SK-N-SH treated with all-trans-retinoic acid at 6 μM for 48 hours (cell line): ENCODE data around the gene DPYSL4.

ENCODE experiments used
- ATAC-seq: fragments of 200-7000 bp; cut with Tn5 transposase; 3 replicates; pipeline ENCODE4 v1.9.1; 2020; ENCODE audit warnings: mild to moderate bottlenecking, moderate library complexity
- ARNTL ChIP-seq: fragments of 450-650 bp; formaldehyde crosslinking; IDR thresholded peaks from 2 replicates; pipeline ENCODE4 v1.5.0; 2020; ENCODE audit warnings: low read depth, mild to moderate bottlenecking, moderate library complexity, borderline replicate concordance
- BACH2 ChIP-seq: fragments of 250-450 bp; sonication (Bioruptor Pico); IDR thresholded peaks from 2 replicates; pipeline ENCODE4 v1.9.0; 2021; ENCODE audit warnings: mild to moderate bottlenecking, borderline replicate concordance
- CSDC2 ChIP-seq: fragments of 250-450 bp; sonication (Bioruptor Pico); IDR thresholded peaks from 2 replicates; pipeline ENCODE4 v1.5.0; 2020; ENCODE audit warnings: mild to moderate bottlenecking, moderate library complexity
- CSRNP3 ChIP-seq: fragments of 250-450 bp; sonication (Bioruptor Pico); IDR thresholded peaks from 2 replicates; pipeline ENCODE4 v1.5.1; 2021; ENCODE audit warnings: mild to moderate bottlenecking, moderate library complexity
- ESRRG ChIP-seq: fragments of 250-450 bp; sonication (Bioruptor Pico); IDR thresholded peaks from 2 replicates; pipeline ENCODE4 v1.6.1; 2021; ENCODE audit warnings: mild to moderate bottlenecking
- GLIS3 ChIP-seq: fragments of 250-450 bp; sonication (Bioruptor Pico); IDR thresholded peaks from 2 replicates; pipeline ENCODE4 v1.5.0; 2020; ENCODE audit warnings: mild to moderate bottlenecking, moderate library complexity
- ISL1 ChIP-seq: fragments of 250-450 bp; sonication (Bioruptor Pico); IDR thresholded peaks from 2 replicates; pipeline ENCODE4 v2.1.2; 2022; ENCODE audit warnings: mild to moderate bottlenecking, moderate library complexity
- OSR1 ChIP-seq: fragments of 250-450 bp; sonication (Bioruptor Pico); IDR thresholded peaks from 2 replicates; pipeline ENCODE4 v1.8.0; 2022; ENCODE audit warnings: moderate library complexity, mild to moderate bottlenecking, inconsistent platforms
- PATZ1 ChIP-seq: fragments of 250-450 bp; sonication (Bioruptor Pico); IDR thresholded peaks from 2 replicates; pipeline ENCODE4 v1.8.0; 2020; ENCODE audit warnings: mild to moderate bottlenecking, moderate library complexity, borderline replicate concordance
- POU6F1 ChIP-seq: fragments of 250-450 bp; sonication (Bioruptor Pico); IDR thresholded peaks from 2 replicates; pipeline ENCODE4 v1.8.0; 2021; ENCODE audit warnings: low read depth, mild to moderate bottlenecking, moderate library complexity, borderline replicate concordance
- PPARA ChIP-seq: fragments of 250-450 bp; sonication (Bioruptor Pico); IDR thresholded peaks from 2 replicates; pipeline ENCODE4 v1.5.0; 2020; ENCODE audit warnings: mild to moderate bottlenecking, borderline replicate concordance
- RARB ChIP-seq: fragments of 250-450 bp; sonication (Bioruptor Pico); IDR thresholded peaks from 2 replicates; pipeline ENCODE4 v1.8.0; 2021; ENCODE audit warnings: mild to moderate bottlenecking, moderate library complexity
- SNAI2 ChIP-seq: fragments of 250-450 bp; sonication (Bioruptor Pico); IDR thresholded peaks from 2 replicates; pipeline ENCODE4 v1.5.0; 2020; ENCODE audit warnings: mild to moderate bottlenecking, moderate library complexity
- TCF4 ChIP-seq: fragments of 250-450 bp; sonication (Bioruptor Pico); IDR thresholded peaks from 2 replicates; pipeline ENCODE4 v1.8.0; 2021; ENCODE audit warnings: mild to moderate bottlenecking, moderate library complexity, borderline replicate concordance
- TSHZ2 ChIP-seq: fragments of 250-450 bp; sonication (Bioruptor Pico); IDR thresholded peaks from 2 replicates; pipeline ENCODE4 v1.5.0; 2020; ENCODE audit warnings: mild to moderate bottlenecking, moderate library complexity
- ZC3H10 ChIP-seq: fragments of 250-450 bp; sonication (Bioruptor Pico); IDR thresholded peaks from 2 replicates; pipeline ENCODE4 v1.5.1; 2021; ENCODE audit warnings: mild to moderate bottlenecking, moderate library complexity
- ZFP30 ChIP-seq: fragments of 450-650 bp; formaldehyde crosslinking; IDR thresholded peaks from 2 replicates; pipeline ENCODE4 v1.5.0; 2022; ENCODE audit warnings: mild to moderate bottlenecking, moderate library complexity
- ZNF565 ChIP-seq: fragments of 450-650 bp; formaldehyde crosslinking; conservative IDR thresholded peaks from 2 replicates; pipeline ENCODE4 v1.5.0; 2020; ENCODE audit warnings: low read depth, mild to moderate bottlenecking, moderate library complexity
- ZNF70 ChIP-seq: fragments of 450-650 bp; formaldehyde crosslinking; IDR thresholded peaks from 2 replicates; pipeline ENCODE4 v1.5.0; 2020; ENCODE audit warnings: mild to moderate bottlenecking, moderate library complexity

DPYSL4 gene

GRCh38 chr10:132230557-132231210 is 43.9 kb downstream of the DPYSL4 start:
- no peak for ATAC-seq
- no peak for TF ChIP-seq PATZ1 (CRISPR knock-in tag)
- no peak for TF ChIP-seq POU6F1 (CRISPR knock-in tag)
- no peak for TF ChIP-seq OSR1 (CRISPR knock-in tag)
- no peak for TF ChIP-seq CSDC2 (CRISPR knock-in tag)
- no peak for TF ChIP-seq SNAI2
- TF ChIP-seq ESRRG (CRISPR knock-in tag) = no peak
- no peak for TF ChIP-seq CSRNP3 (CRISPR knock-in tag)
- no peak for TF ChIP-seq ZFP30
- no peak for TF ChIP-seq ISL1 (CRISPR knock-in tag)
- no peak for TF ChIP-seq PPARA (CRISPR knock-in tag)
- no peak for TF ChIP-seq ZNF565
- no peak for TF ChIP-seq ARNTL
- TF ChIP-seq ZC3H10 (CRISPR knock-in tag) = no peak

- no peak for ATAC-seq
- TF ChIP-seq PPARA (CRISPR knock-in tag) = no peak
- TF ChIP-seq BACH2 = no peak
- no peak for TF ChIP-seq CSRNP3 (CRISPR knock-in tag)
- TF ChIP-seq CSDC2 (CRISPR knock-in tag) = no peak
- no peak for TF ChIP-seq ZNF70 (CRISPR knock-in tag)
- no peak for TF ChIP-seq TSHZ2 (CRISPR knock-in tag)
- no peak for TF ChIP-seq ZC3H10 (CRISPR knock-in tag)
- TF ChIP-seq ARNTL = no peak
- TF ChIP-seq ISL1 (CRISPR knock-in tag) = no peak
- no peak for TF ChIP-seq SNAI2
- TF ChIP-seq TCF4 (CRISPR knock-in tag) = no peak
- no peak for TF ChIP-seq ZFP30
- no peak for TF ChIP-seq RARB (CRISPR knock-in tag)
- TF ChIP-seq GLIS3 (CRISPR knock-in tag) = no peak
- no peak for TF ChIP-seq ESRRG (CRISPR knock-in tag)
These were observed 44.9 kb downstream of the DPYSL4 start for GRCh38 chr10:132231656-132232022.

GRCh38 chr10:132232023-132232951 is 45.5 kb downstream of the DPYSL4 start:
- no peak for ATAC-seq
- TF ChIP-seq ZFP30 = no peak
- TF ChIP-seq BACH2 = no peak
- no peak for TF ChIP-seq POU6F1 (CRISPR knock-in tag)
